Neural progenitor cell (in vitro differentiated cells): Measurements from ENCODE around the gene FBXW5.

Source experiments
- CTCF ChIP-seq: fragments of 200-600 bp; sonication (generic); IDR thresholded peaks from 2 replicates; pipeline ENCODE4 v1.5.1; 2017; ENCODE audit warnings: antibody characterized with exemption, mild to moderate bottlenecking
- EZH2 ChIP-seq: fragments of 200-600 bp; sonication (generic); IDR thresholded peaks from 2 replicates; pipeline ENCODE4 v1.6.1; 2017; ENCODE audit warnings: antibody characterized with exemption, mild to moderate bottlenecking, moderate library complexity

- TF ChIP-seq CTCF (no peak), EZH2 (no peak)
These were observed 30.4 kb upstream of the FBXW5 start for GRCh38 chr9:136974817-136975535.
